ENCODE data around the gene TMEM236.

Gene TMEM236

GRCh38 chr10:17787087-17787961 is 35.3 kb downstream of the TMEM236 start:
- peak; percentile 59 for DNase-seq (ENCODE audit: low read depth)

- no peak for DNase-seq (ENCODE audit: low read depth)
These were observed 36.6 kb downstream of the TMEM236 start for GRCh38 chr10:17788646-17789045.

GRCh38 chr10:17789396-17789795 is 37.4 kb downstream of the TMEM236 start:
- no peak for DNase-seq (ENCODE audit: low read depth)

GRCh38 chr10:17790651-17791050 is 38.6 kb downstream of the TMEM236 start:
- DNase-seq (ENCODE audit: low read depth) = no peak

DNA sequence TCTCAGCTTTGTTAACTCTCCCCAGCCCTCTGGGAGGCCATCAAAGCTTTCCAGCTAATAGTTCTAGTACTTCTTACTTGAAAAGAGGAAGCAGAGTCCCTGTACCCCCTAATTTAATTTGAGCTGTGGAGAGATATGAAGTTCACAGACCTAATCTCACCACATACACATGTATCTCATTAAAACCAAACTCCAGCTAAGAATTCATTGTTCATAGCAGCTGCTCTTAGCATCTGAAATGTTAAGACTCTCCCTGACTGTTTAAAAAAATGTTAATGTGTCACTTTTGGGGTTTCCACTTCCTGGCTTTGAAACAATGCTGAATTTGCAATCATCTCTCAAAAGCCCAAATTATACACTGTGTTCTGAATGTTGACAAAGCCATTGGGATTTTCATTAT is 41.0 kb downstream of the TMEM236 start:
- DNase-seq (ENCODE audit: low read depth) = no peak

- DNase-seq (ENCODE audit: low read depth) = no peak
These were observed 42.0 kb downstream of the TMEM236 start for GRCh38 chr10:17793823-17794644.

- DNase-seq (ENCODE audit: low read depth) = no peak
These were observed 43.1 kb downstream of the TMEM236 start for GRCh38 chr10:17795083-17795482.

DNA sequence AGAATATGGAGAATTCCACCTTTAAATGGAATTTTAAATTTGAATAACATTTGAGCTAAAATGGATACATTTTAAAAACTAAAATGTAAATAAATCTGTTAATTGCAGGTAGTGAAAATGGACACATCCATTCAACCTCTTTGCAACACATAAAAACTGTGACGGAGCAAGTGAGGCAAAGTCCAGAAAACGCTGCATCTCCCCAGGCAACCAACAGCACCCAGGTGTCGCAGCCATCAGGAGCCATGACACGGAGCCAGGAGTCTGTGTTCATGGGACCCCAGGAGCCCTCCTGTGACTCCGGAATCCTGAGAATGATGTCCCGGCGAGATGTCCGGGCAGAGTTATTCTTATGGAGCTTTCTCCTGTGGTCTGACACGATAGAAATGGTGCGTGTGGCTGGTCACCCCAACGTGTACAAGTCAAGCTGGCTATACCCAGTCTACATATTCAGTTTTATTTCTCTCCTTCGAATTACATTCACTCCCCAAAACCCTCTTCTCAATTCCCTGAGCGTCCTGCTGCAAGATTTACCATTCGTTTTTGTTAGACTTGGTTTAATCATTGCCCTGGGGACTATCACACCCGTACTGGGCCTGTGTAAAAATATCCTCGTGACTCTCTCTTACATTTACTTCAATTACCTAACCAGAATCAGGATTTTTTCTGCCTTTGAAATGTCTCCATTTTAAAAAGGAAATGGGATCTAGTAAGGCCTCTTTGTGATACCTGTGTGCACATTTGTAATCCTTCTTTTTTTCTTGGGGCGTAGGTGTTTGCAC is 44.0 kb downstream of the TMEM236 start:
- no peak for DNase-seq (ENCODE audit: low read depth)

- no peak for DNase-seq (ENCODE audit: low read depth)
These were observed 49.5 kb downstream of the TMEM236 start for GRCh38 chr10:17801507-17801906.

- DNase-seq (ENCODE audit: low read depth) = no peak
These were observed 50.3 kb downstream of the TMEM236 start for GRCh38 chr10:17802350-17802749.

GRCh38 chr10:17802976-17803375 is 51.0 kb downstream of the TMEM236 start:
- DNase-seq (ENCODE audit: low read depth) = no peak

- no peak for DNase-seq (ENCODE audit: low read depth)
These were observed 53.3 kb downstream of the TMEM236 start for GRCh38 chr10:17805330-17805729.

- no peak for DNase-seq (ENCODE audit: low read depth)
These were observed 54.0 kb downstream of the TMEM236 start for GRCh38 chr10:17805921-17806577.

- no peak for DNase-seq (ENCODE audit: low read depth)
These were observed 57.2 kb downstream of the TMEM236 start, which contains the start of gene MRC1 for GRCh38 chr10:17808971-17809841. TSS of gene MRC1 (plus strand) at chr10:17809348. CDS start at chr10:17809466, 118 bp downstream.

- DNase-seq (ENCODE audit: low read depth) = no peak
These were observed 59.3 kb downstream of the TMEM236 start for GRCh38 chr10:17811146-17811865.

- no peak for DNase-seq (ENCODE audit: low read depth)
These were observed 63.0 kb downstream of the TMEM236 start for GRCh38 chr10:17814973-17815372.

- DNase-seq (ENCODE audit: low read depth) = no peak
These were observed 64.2 kb downstream of the TMEM236 start for GRCh38 chr10:17816199-17816598.

DNA sequence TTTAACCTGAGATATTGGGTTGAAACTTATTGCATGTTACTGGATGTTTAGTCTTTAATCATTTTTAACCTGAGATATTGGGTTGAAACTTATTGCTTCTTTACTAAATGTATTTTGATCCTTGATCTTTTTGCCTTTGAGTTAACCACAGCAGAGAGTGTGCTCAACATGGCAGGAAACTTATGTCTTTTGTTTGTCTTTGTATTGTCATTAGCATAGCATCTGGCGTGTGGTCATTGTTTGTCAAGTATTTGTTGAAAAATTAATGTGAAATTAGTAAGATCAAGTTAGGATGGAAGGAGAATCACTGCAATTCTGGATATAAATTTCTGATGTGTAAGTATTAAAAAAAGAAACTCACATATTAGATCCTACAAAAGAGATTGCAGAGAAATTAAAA is 65.3 kb downstream of the TMEM236 start:
- no peak for DNase-seq (ENCODE audit: low read depth)

- DNase-seq (ENCODE audit: low read depth) = no peak
These were observed 65.8 kb downstream of the TMEM236 start for GRCh38 chr10:17817790-17818189.

GRCh38 chr10:17819836-17820235 is 67.8 kb downstream of the TMEM236 start:
- no peak for DNase-seq (ENCODE audit: low read depth)
